GM23338 (cell line): Measurements from ENCODE around the gene SIL1. TPM values are rescaled to one million over a fixed set of nuclear protein-coding genes. Genes with fewer than 3 reads are reported as not detected.

Experiments
- ATAC-seq: fragments of 200-7000 bp; cut with Tn5 transposase; 3 replicates; pipeline ENCODE4 v1.9.1; 2020
- DNase-seq: peaks from one replicate; pipeline ENCODE4 v3.0.0-alpha.2; 2015; ENCODE audit warnings: low spot score
- H2AFZ ChIP-seq: fragments of 200-600 bp; sonication (generic); 2 replicates; pipeline ENCODE4 v1.8.0; 2016; ENCODE audit warnings: antibody characterized with exemption, mild to moderate bottlenecking, moderate library complexity
- H3F3A ChIP-seq: fragments of 200-600 bp; sonication (generic); replicated peaks from 2 replicates; pipeline ENCODE4 v1.8.0; 2017; ENCODE audit warnings: antibody characterized with exemption, mixed run types, low read depth
- H3K27ac ChIP-seq: fragments of 200-600 bp; sonication (generic); 2 replicates; pipeline ENCODE4 v1.6.1; 2016; ENCODE audit warnings: low read depth
- H3K27me3 ChIP-seq: fragments of 200-600 bp; sonication (generic); 2 replicates; pipeline ENCODE4 v1.8.0; 2016; ENCODE audit warnings: mild to moderate bottlenecking, mixed run types, moderate library complexity; ENCODE audit not compliant: insufficient read depth
- H3K36me3 ChIP-seq: fragments of 200-600 bp; sonication (generic); 2 replicates; pipeline ENCODE4 v1.8.0; 2016; ENCODE audit warnings: mild to moderate bottlenecking; ENCODE audit not compliant: insufficient read depth
- H3K4me1 ChIP-seq: fragments of 200-600 bp; sonication (generic); 2 replicates; pipeline ENCODE4 v1.8.0; 2016; ENCODE audit warnings: mild to moderate bottlenecking, moderate library complexity; ENCODE audit not compliant: insufficient read depth
- H3K4me2 ChIP-seq: fragments of 200-600 bp; sonication (generic); 2 replicates; pipeline ENCODE4 v1.7.1; 2017; ENCODE audit warnings: mixed run types
- H3K4me3 ChIP-seq: fragments of 200-600 bp; sonication (generic); 2 replicates; pipeline ENCODE4 v1.6.1; 2016; ENCODE audit warnings: mixed run types
- H3K79me2 ChIP-seq: fragments of 200-600 bp; sonication (generic); replicated peaks from 2 replicates; pipeline ENCODE4 v1.8.0; 2017; ENCODE audit warnings: mild to moderate bottlenecking; ENCODE audit not compliant: insufficient read depth
- H3K9me2 ChIP-seq: fragments of 200-600 bp; sonication (generic); 2 replicates; pipeline ENCODE4 v1.8.0; 2017; ENCODE audit not compliant: insufficient read depth
- H4K20me1 ChIP-seq: fragments of 200-600 bp; sonication (generic); replicated peaks from 2 replicates; pipeline ENCODE4 v1.8.0; 2017; ENCODE audit warnings: mild to moderate bottlenecking; ENCODE audit not compliant: insufficient read depth
- H3K27ac Mint-ChIP-seq: 2 replicates; pipeline ENCODE4 v1.8.0; 2020; ENCODE audit warnings: inconsistent platforms, mild to moderate bottlenecking, moderate library complexity, mixed read lengths
- H3K27me3 Mint-ChIP-seq: 3 replicates; pipeline ENCODE4 v1.8.0; 2022; ENCODE audit warnings: low read depth, mild to moderate bottlenecking, moderate library complexity, mixed read lengths, inconsistent platforms; ENCODE audit not compliant: insufficient read depth, poor library complexity
- H3K36me3 Mint-ChIP-seq: 3 replicates; pipeline ENCODE4 v1.8.0; 2021; ENCODE audit warnings: low read depth, mild to moderate bottlenecking, inconsistent platforms, moderate library complexity, mixed read lengths
- H3K4me1 Mint-ChIP-seq: 3 replicates; pipeline ENCODE4 v1.8.0; 2020; ENCODE audit warnings: mild to moderate bottlenecking, inconsistent platforms, mixed read lengths
- H3K4me3 Mint-ChIP-seq: 3 replicates; pipeline ENCODE4 v1.8.0; 2021; ENCODE audit warnings: moderate library complexity, mild to moderate bottlenecking, inconsistent platforms, mixed read lengths
- H3K9me3 Mint-ChIP-seq: 3 replicates; pipeline ENCODE4 v1.8.0; 2020; ENCODE audit warnings: moderate library complexity, mild to moderate bottlenecking, inconsistent platforms, mixed read lengths
- CREB1 ChIP-seq: fragments of 250-450 bp; sonication (Bioruptor Pico); IDR thresholded peaks from 2 replicates; pipeline ENCODE4 v1.5.0; 2020; ENCODE audit warnings: low read depth, mild to moderate bottlenecking, moderate library complexity
- ETS1 ChIP-seq: IDR thresholded peaks from 2 replicates; pipeline ENCODE4 v1.6.1; 2016; ENCODE audit warnings: antibody characterized with exemption
- EZH2 ChIP-seq: fragments of 200-600 bp; sonication (generic); IDR thresholded peaks from one replicate; pipeline ENCODE4 v1.8.0; 2017; ENCODE audit warnings: antibody characterized with exemption, mild to moderate bottlenecking, low read depth; ENCODE audit not compliant: unreplicated experiment
- EZH2phosphoT487 ChIP-seq: fragments of 200-600 bp; sonication (generic); IDR thresholded peaks from one replicate; pipeline ENCODE4 v1.8.1; 2018; ENCODE audit warnings: antibody characterized with exemption; ENCODE audit not compliant: unreplicated experiment
- POLR2AphosphoS5 ChIP-seq: IDR thresholded peaks from 2 replicates; pipeline ENCODE4 v1.6.1; 2016; ENCODE audit warnings: antibody characterized with exemption, low read depth
- REST ChIP-seq: IDR thresholded peaks from one replicate; pipeline ENCODE4 v1.6.1; 2018; ENCODE audit warnings: antibody characterized with exemption; ENCODE audit not compliant: unreplicated experiment
- STAT1 ChIP-seq: IDR thresholded peaks from one replicate; pipeline ENCODE4 v1.6.1; 2016; ENCODE audit warnings: antibody characterized with exemption; ENCODE audit not compliant: unreplicated experiment
- ZNF114 ChIP-seq: fragments of 250-450 bp; sonication (Bioruptor Pico); IDR thresholded peaks from 2 replicates; pipeline ENCODE4 v1.5.0; 2020; ENCODE audit warnings: mild to moderate bottlenecking, moderate library complexity
- ZNF331 ChIP-seq: fragments of 250-450 bp; sonication (Bioruptor Pico); IDR thresholded peaks from 2 replicates; pipeline ENCODE4 v1.5.0; 2020; ENCODE audit warnings: low read depth, mild to moderate bottlenecking, moderate library complexity
- polyA plus RNA-seq: library from polyadenylated mRNA; unstranded; fragments of >200 nt; fragmentation: Nextera tagmentation; extraction: Ambion mirVana; gene quantifications from 2 replicates; pipeline ENCODE4 v1.2.1, GENCODE V29; 2016
- total RNA-seq: library from RNA; depleted of rRNA; stranded (reverse); fragments of >200 nt; shearing (Covaris generic); gene quantifications from 2 replicates; pipeline ENCODE4 v1.2.3, GENCODE V29; 2014
- TF ChIP-seq, protein P1 (sequence below), 2 experiments: fragments of 200-600 bp in 1 of 2; sonication (generic) in 1 of 2; conservative IDR thresholded peaks; 2 replicates each; pipeline versions ENCODE4 v1.5.1 to v1.6.1; 2016 to 2017; ENCODE audit warnings: antibody characterized with exemption in 2 of 2, low read depth in 2 of 2, mild to moderate bottlenecking in 2 of 2, moderate library complexity in 1 of 2
- TF ChIP-seq, protein P2 (sequence below): fragments of 250-450 bp; sonication (Bioruptor Pico); IDR thresholded peaks from 2 replicates; pipeline ENCODE4 v1.5.0; 2020; ENCODE audit warnings: mild to moderate bottlenecking, moderate library complexity

The SIL1 gene
- total and polyA plus RNA-seq, 2 experiments from 2014 or later = 5.5 to 5.9 TPM

GRCh38 chr5:138953387-138954256, 244.5 kb downstream of the SIL1 start:
- H3K36me3 ChIP-seq = no peaks in the 10 kb centered on the region
- no peak for DNase-seq
- H3K27ac Mint-ChIP-seq = no peak overlapping the region
- H3K4me1 ChIP-seq = no peaks in the 10 kb centered on the region; the same call in 1 of the 2 replicates
- H3K27me3 Mint-ChIP-seq = peaks cover 22% of the 10 kb centered on the region
- H3K27me3 ChIP-seq = no peaks in the 10 kb centered on the region
- no peaks in the 10 kb centered on the region for H3F3A ChIP-seq
- H3K79me2 ChIP-seq = no peaks in the 10 kb centered on the region
- H2AFZ ChIP-seq = no peak overlapping the region
- TF ChIP-seq REST = no peak
- no peak for TF ChIP-seq ZNF331 (CRISPR knock-in tag)
- TF ChIP-seq STAT1 = no peak
- TF ChIP-seq ETS1 = no peak
- TF ChIP-seq CREB1 = no peak
- no peak for TF ChIP-seq EZH2phosphoT487
- TF ChIP-seq POLR2AphosphoS5 = no peak
- no peak for TF ChIP-seq EZH2
- TF ChIP-seq, protein P1, sequence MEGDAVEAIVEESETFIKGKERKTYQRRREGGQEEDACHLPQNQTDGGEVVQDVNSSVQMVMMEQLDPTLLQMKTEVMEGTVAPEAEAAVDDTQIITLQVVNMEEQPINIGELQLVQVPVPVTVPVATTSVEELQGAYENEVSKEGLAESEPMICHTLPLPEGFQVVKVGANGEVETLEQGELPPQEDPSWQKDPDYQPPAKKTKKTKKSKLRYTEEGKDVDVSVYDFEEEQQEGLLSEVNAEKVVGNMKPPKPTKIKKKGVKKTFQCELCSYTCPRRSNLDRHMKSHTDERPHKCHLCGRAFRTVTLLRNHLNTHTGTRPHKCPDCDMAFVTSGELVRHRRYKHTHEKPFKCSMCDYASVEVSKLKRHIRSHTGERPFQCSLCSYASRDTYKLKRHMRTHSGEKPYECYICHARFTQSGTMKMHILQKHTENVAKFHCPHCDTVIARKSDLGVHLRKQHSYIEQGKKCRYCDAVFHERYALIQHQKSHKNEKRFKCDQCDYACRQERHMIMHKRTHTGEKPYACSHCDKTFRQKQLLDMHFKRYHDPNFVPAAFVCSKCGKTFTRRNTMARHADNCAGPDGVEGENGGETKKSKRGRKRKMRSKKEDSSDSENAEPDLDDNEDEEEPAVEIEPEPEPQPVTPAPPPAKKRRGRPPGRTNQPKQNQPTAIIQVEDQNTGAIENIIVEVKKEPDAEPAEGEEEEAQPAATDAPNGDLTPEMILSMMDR (conservative IDR thresholded peaks at IDR 0.05; ENCODE audit: low read depth in 2 of 2) = no peak
- TF ChIP-seq, protein P2, sequence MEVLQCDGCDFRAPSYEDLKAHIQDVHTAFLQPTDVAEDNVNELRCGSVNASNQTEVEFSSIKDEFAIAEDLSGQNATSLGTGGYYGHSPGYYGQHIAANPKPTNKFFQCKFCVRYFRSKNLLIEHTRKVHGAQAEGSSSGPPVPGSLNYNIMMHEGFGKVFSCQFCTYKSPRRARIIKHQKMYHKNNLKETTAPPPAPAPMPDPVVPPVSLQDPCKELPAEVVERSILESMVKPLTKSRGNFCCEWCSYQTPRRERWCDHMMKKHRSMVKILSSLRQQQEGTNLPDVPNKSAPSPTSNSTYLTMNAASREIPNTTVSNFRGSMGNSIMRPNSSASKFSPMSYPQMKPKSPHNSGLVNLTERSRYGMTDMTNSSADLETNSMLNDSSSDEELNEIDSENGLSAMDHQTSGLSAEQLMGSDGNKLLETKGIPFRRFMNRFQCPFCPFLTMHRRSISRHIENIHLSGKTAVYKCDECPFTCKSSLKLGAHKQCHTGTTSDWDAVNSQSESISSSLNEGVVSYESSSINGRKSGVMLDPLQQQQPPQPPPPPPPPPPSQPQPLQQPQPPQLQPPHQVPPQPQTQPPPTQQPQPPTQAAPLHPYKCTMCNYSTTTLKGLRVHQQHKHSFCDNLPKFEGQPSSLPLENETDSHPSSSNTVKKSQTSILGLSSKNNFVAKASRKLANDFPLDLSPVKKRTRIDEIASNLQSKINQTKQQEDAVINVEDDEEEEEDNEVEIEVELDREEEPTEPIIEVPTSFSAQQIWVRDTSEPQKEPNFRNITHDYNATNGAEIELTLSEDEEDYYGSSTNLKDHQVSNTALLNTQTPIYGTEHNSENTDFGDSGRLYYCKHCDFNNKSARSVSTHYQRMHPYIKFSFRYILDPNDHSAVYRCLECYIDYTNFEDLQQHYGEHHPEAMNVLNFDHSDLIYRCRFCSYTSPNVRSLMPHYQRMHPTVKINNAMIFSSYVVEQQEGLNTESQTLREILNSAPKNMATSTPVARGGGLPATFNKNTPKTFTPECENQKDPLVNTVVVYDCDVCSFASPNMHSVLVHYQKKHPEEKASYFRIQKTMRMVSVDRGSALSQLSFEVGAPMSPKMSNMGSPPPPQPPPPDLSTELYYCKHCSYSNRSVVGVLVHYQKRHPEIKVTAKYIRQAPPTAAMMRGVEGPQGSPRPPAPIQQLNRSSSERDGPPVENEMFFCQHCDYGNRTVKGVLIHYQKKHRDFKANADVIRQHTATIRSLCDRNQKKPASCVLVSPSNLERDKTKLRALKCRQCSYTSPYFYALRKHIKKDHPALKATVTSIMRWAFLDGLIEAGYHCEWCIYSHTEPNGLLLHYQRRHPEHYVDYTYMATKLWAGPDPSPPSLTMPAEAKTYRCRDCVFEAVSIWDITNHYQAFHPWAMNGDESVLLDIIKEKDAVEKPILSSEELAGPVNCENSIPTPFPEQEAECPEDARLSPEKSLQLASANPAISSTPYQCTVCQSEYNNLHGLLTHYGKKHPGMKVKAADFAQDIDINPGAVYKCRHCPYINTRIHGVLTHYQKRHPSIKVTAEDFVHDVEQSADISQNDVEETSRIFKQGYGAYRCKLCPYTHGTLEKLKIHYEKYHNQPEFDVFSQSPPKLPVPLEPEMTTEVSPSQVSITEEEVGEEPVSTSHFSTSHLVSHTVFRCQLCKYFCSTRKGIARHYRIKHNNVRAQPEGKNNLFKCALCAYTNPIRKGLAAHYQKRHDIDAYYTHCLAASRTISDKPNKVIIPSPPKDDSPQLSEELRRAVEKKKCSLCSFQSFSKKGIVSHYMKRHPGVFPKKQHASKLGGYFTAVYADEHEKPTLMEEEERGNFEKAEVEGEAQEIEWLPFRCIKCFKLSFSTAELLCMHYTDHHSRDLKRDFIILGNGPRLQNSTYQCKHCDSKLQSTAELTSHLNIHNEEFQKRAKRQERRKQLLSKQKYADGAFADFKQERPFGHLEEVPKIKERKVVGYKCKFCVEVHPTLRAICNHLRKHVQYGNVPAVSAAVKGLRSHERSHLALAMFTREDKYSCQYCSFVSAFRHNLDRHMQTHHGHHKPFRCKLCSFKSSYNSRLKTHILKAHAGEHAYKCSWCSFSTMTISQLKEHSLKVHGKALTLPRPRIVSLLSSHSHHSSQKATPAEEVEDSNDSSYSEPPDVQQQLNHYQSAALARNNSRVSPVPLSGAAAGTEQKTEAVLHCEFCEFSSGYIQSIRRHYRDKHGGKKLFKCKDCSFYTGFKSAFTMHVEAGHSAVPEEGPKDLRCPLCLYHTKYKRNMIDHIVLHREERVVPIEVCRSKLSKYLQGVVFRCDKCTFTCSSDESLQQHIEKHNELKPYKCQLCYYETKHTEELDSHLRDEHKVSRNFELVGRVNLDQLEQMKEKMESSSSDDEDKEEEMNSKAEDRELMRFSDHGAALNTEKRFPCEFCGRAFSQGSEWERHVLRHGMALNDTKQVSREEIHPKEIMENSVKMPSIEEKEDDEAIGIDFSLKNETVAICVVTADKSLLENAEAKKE (CRISPR knock-in tag) = no peak
- TF ChIP-seq ZNF114 (CRISPR knock-in tag) = no peak
- H4K20me1 ChIP-seq = no peaks in the 10 kb centered on the region
- H3K9me2 ChIP-seq = no peaks in the 10 kb centered on the region
- ATAC-seq = no peak
- no peak overlapping the region for H3K4me3 ChIP-seq
- peaks cover 17% of the 10 kb centered on the region for H3K4me1 Mint-ChIP-seq
- no peaks in the 10 kb centered on the region for H3K9me3 Mint-ChIP-seq
- H3K4me2 ChIP-seq = no peak overlapping the region
- no peak overlapping the region for H3K27ac ChIP-seq
- H3K4me3 Mint-ChIP-seq = no peak overlapping the region
- H3K36me3 Mint-ChIP-seq = no peaks in the 10 kb centered on the region
